ENCODE data around the gene NTM.

GRCh38 chr11:132072858-132073211 lies 702.4 kb downstream of the NTM start:
- no peak for TF ChIP-seq CTCF (IDR thresholded peaks at IDR 0.05 in 8 of 11, conservative IDR thresholded peaks at IDR 0.05 in 3 of 11)
- TF ChIP-seq POLR2A (IDR thresholded peaks at IDR 0.05): no peak

All from spleen (tissue), 7 donors.